ENCODE results near the gene ADA.

DNA sequence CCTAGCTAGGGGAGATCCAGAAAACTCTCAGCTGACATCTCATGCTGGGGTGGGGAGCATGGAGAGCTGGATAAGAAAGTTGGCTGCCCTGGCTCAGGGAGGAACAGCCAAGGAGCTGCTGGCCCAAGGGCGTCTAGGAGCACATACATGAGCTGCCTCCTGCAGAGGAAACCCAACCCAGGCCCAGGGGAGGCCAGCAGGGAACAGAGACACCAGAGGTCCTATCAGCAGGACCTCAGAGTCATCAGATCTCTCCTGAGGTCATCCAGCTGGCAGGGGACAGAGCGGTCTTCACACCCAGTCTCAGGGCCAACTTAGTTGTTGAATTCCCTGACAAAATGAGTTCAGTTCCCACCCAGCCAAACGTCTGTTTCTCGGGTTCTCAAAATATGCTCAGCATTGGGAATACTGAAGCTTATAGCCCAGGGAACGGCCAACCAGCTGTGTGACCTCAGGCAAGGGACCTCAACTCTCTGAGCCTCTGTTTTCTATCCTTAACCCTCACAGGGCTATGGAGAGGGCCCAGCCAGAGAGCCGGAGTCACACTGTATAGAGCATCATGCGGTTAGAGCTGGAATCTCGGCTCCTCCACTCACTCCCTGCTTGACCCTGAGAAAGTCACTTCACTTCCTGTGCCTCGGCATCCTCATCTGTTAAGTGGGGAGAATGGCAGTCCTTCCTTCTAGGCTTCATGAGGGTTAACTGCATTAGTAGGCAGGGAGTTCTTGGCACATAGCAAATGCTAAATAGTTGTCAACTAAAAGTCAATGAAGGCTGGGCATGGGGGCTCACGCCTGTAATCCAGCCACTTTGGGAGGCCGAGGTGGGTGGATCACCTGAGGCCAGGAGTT, 13.8 kb downstream of the ADA start:
- no peak for TF ChIP-seq POLR2A (IDR thresholded peaks at IDR 0.05)
- TF ChIP-seq, protein P1, sequence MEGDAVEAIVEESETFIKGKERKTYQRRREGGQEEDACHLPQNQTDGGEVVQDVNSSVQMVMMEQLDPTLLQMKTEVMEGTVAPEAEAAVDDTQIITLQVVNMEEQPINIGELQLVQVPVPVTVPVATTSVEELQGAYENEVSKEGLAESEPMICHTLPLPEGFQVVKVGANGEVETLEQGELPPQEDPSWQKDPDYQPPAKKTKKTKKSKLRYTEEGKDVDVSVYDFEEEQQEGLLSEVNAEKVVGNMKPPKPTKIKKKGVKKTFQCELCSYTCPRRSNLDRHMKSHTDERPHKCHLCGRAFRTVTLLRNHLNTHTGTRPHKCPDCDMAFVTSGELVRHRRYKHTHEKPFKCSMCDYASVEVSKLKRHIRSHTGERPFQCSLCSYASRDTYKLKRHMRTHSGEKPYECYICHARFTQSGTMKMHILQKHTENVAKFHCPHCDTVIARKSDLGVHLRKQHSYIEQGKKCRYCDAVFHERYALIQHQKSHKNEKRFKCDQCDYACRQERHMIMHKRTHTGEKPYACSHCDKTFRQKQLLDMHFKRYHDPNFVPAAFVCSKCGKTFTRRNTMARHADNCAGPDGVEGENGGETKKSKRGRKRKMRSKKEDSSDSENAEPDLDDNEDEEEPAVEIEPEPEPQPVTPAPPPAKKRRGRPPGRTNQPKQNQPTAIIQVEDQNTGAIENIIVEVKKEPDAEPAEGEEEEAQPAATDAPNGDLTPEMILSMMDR (IDR thresholded peaks at IDR 0.05): no peak
